Measurements from ENCODE around the gene NAPA. TPM values are rescaled to one million over a fixed set of nuclear protein-coding genes. Genes with fewer than 3 reads are reported as not detected.

The NAPA gene
- total RNA-seq, 1 experiment from 2014 or later, result 61.3 TPM

GRCh38 chr19:47542030-47542475 is 27.2 kb upstream of the NAPA start (continued):
- no peak for TF ChIP-seq CTCF (IDR thresholded peaks at IDR 0.05)
- TF ChIP-seq ATF6 (CRISPR knock-in tag; IDR thresholded peaks at IDR 0.05), result no peak
- no peak for TF ChIP-seq CDX4 (CRISPR knock-in tag; IDR thresholded peaks at IDR 0.05; ENCODE audit: borderline replicate concordance)
- TF ChIP-seq NR1H2 (CRISPR knock-in tag; IDR thresholded peaks at IDR 0.05), result no peak
- no peak for TF ChIP-seq HMGXB4 (CRISPR knock-in tag; IDR thresholded peaks at IDR 0.05)
- no peak for TF ChIP-seq FOXP1 (CRISPR knock-in tag; IDR thresholded peaks at IDR 0.05; ENCODE audit: borderline replicate concordance)
- no peak for TF ChIP-seq OVOL2 (CRISPR knock-in tag; IDR thresholded peaks at IDR 0.05; ENCODE audit: borderline replicate concordance)
- TF ChIP-seq E2F5 (CRISPR knock-in tag; IDR thresholded peaks at IDR 0.05), result no peak

- DNase-seq (ENCODE audit: low spot score) (no peak), ATAC-seq (no peak)
- H3K4me1 Mint-ChIP-seq, result peaks cover 4% of the 10 kb centered on the region
- H3K27ac Mint-ChIP-seq, result no peak overlapping the region
- no peaks in the 10 kb centered on the region for H3K36me3 Mint-ChIP-seq
- H3K4me3 Mint-ChIP-seq, result no peak overlapping the region
- H3K9me3 Mint-ChIP-seq, result no peaks in the 10 kb centered on the region
- CTCF ChIA-PET, result interaction anchor here (1.1 kb wide), 1 partner anchor 58 kb away, joined by 4 read pairs; the partner anchor contains the start of gene KPTN
- H3K27me3 Mint-ChIP-seq (ENCODE audit: low read depth), result no peaks in the 10 kb centered on the region
- POLR2A ChIA-PET, result no interaction called here
- TF ChIP-seq ZNF671 (CRISPR knock-in tag; IDR thresholded peaks at IDR 0.05) (no peak), CDX4 (CRISPR knock-in tag; IDR thresholded peaks at IDR 0.05; ENCODE audit: borderline replicate concordance) (no peak), ZNF121 (CRISPR knock-in tag; IDR thresholded peaks at IDR 0.05) (no peak), FOXP1 (CRISPR knock-in tag; IDR thresholded peaks at IDR 0.05; ENCODE audit: borderline replicate concordance) (no peak), NR1H2 (CRISPR knock-in tag; IDR thresholded peaks at IDR 0.05) (no peak), ZNF423 (CRISPR knock-in tag; IDR thresholded peaks at IDR 0.05) (no peak), ZNF219 (CRISPR knock-in tag; IDR thresholded peaks at IDR 0.05; ENCODE audit: borderline replicate concordance) (no peak), PRRX2 (CRISPR knock-in tag; IDR thresholded peaks at IDR 0.05) (no peak), NFE2L1 (CRISPR knock-in tag; IDR thresholded peaks at IDR 0.05) (no peak), NR3C1 (CRISPR knock-in tag; conservative IDR thresholded peaks at IDR 0.05; ENCODE audit: low read depth) (no peak), ZNF317 (CRISPR knock-in tag; IDR thresholded peaks at IDR 0.05; ENCODE audit: borderline replicate concordance, low read depth) (no peak), KAT7 (CRISPR knock-in tag; IDR thresholded peaks at IDR 0.05; ENCODE audit: borderline replicate concordance) (no peak), FOXP4 (CRISPR knock-in tag; IDR thresholded peaks at IDR 0.05) (no peak), PREB (CRISPR knock-in tag; IDR thresholded peaks at IDR 0.05; ENCODE audit: borderline replicate concordance) (no peak), SMAD3 (CRISPR knock-in tag; IDR thresholded peaks at IDR 0.05; ENCODE audit: borderline replicate concordance) (no peak), E2F4 (CRISPR knock-in tag; IDR thresholded peaks at IDR 0.05; ENCODE audit: borderline replicate concordance, low read depth) (no peak), ATF3 (CRISPR knock-in tag; conservative IDR thresholded peaks at IDR 0.05) (no peak), ETV6 (CRISPR knock-in tag; IDR thresholded peaks at IDR 0.05) (no peak)
Measured at GRCh38 chr19:47541518-47541917, 26.7 kb upstream of the NAPA start.
